ENCODE data around the gene EFCAB6. TPM values are rescaled to one million over a fixed set of nuclear protein-coding genes. Genes with fewer than 3 reads are reported as not detected.

The EFCAB6 gene
- total and polyA plus RNA-seq, 2 of the 4 experiments (the other 2 are of a cell fraction), result 0.44 to 1.1 TPM

DNA sequence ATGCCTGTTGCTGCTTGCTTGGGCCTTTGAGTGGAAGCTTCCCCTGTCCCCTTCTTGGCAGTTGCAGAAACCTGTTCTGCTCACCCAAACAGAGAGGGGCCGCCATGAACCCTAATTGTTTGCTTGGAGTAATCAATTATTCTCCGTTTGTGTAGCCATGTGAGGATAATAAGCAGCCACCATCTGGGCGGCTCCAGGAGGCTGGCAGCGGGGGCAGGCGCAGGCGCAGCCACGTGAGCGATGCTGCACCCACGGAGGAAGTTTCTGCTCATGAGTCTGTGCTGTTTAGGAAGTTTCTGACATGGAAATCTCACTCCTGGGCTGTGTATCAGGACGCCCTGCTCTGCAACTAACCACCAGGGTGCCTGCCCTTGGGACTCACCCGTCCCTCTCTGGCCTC, 310.2 kb downstream of the EFCAB6 start:
- H3K4me2 ChIP-seq (ENCODE audit: low read depth, low read length), result no peak overlapping the region
- H4K91ac ChIP-seq (ENCODE audit: insufficient read depth, low read depth, low read length), result no peak overlapping the region
- no peak overlapping the region for H2AFZ ChIP-seq (replicated peaks; ENCODE audit: low read length, poor library complexity)
- ATAC-seq (ENCODE audit: low read depth) (no peak), DNase-seq (no peak)
- H3K9ac ChIP-seq (ENCODE audit: low read depth, low read length), result no peak overlapping the region
- no peaks in the 10 kb centered on the region for H3K36me3 ChIP-seq (ENCODE audit: control insufficient read depth, insufficient read depth, low read length)
- H2BK15ac ChIP-seq (ENCODE audit: low read depth, low read length), result no peak overlapping the region
- no peak overlapping the region for H3K23ac ChIP-seq (ENCODE audit: low read depth, low read length)
- no peaks in the 10 kb centered on the region for H3K9me1 ChIP-seq (ENCODE audit: insufficient read depth, low read length)
- H2AK5ac ChIP-seq (ENCODE audit: low read depth, low read length), result no peak overlapping the region
- POLR2A ChIA-PET (ENCODE audit: unreplicated experiment), result no interaction called here
- intact Hi-C loops (cut with micrococcal nuclease), result no loop called here
- TF ChIP-seq NFE2L2 (IDR thresholded peaks at IDR 0.05; ENCODE audit: low read depth, low read length), result no peak
- TF ChIP-seq, protein P1, sequence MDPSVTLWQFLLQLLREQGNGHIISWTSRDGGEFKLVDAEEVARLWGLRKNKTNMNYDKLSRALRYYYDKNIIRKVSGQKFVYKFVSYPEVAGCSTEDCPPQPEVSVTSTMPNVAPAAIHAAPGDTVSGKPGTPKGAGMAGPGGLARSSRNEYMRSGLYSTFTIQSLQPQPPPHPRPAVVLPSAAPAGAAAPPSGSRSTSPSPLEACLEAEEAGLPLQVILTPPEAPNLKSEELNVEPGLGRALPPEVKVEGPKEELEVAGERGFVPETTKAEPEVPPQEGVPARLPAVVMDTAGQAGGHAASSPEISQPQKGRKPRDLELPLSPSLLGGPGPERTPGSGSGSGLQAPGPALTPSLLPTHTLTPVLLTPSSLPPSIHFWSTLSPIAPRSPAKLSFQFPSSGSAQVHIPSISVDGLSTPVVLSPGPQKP (IDR thresholded peaks at IDR 0.05; ENCODE audit: borderline replicate concordance, low read depth, low read length), result no peak
- TF ChIP-seq MXI1 (IDR thresholded peaks at IDR 0.05; ENCODE audit: borderline replicate concordance, low read depth, low read length), result no peak
- no peak for TF ChIP-seq MAZ (IDR thresholded peaks at IDR 0.05; ENCODE audit: borderline replicate concordance, low read depth, low read length)
- H3K4me1 ChIP-seq (ENCODE audit: control insufficient read depth, insufficient read depth, low read length), result no peaks in the 10 kb centered on the region
- CTCF ChIA-PET, result no interaction called here
- BruUV-seq (replicated peaks), result no TSS peak
- no peaks in the 10 kb centered on the region for H3K27me3 ChIP-seq (ENCODE audit: control insufficient read depth, insufficient read depth, low read length)
- H4K20me1 ChIP-seq (ENCODE audit: insufficient read depth, low read length), result no peaks in the 10 kb centered on the region
- no peak overlapping the region for H3K27ac ChIP-seq (ENCODE audit: insufficient read depth, low read length)
- no peak overlapping the region for H3K4ac ChIP-seq (ENCODE audit: low read depth, low read length)
- H2AK9ac ChIP-seq (replicated peaks; ENCODE audit: low read depth, low read length, poor library complexity), result no peak overlapping the region
- in situ Hi-C loops (cut with MboI; ENCODE audit: low sequenced_read_pairs), result no loop called here
- 63% methylated on average over 9 of the region's 11 CpGs; no CpG with 5 or more reads in 1 of the 2 experiments for WGBS, 2 experiments (ENCODE audit: extremely low coverage in 2 of 2, insufficient read length in 1 of 2)
- no peak overlapping the region for H4K5ac ChIP-seq (ENCODE audit: low read depth, low read length)
- H2BK20ac ChIP-seq (ENCODE audit: low read depth, low read length), result no peak overlapping the region
- peaks cover 30% of the 10 kb centered on the region for H3K9me3 ChIP-seq (ENCODE audit: control insufficient read depth, insufficient read depth, low read length)
- H3K56ac ChIP-seq (ENCODE audit: extremely low read depth, insufficient read depth, low read length), result no peak overlapping the region
- no peaks in the 10 kb centered on the region for H3K79me1 ChIP-seq (ENCODE audit: low read depth in 1 of 2, low read length in 2 of 2)
- no peak overlapping the region for H3K4me3 ChIP-seq (ENCODE audit: insufficient read depth, low read depth, low read length)
- dilution Hi-C loops (cut with HindIII; ENCODE audit: low sequenced_read_pairs, unreplicated experiment), result no loop called here
- no peak overlapping the region for H2BK120ac ChIP-seq (ENCODE audit: low read depth, low read length)
- H4K8ac ChIP-seq (ENCODE audit: low read depth in 2 of 2, low read length in 2 of 2), result no peak overlapping the region
- no peak overlapping the region for H2BK5ac ChIP-seq (ENCODE audit: low read depth, low read length, poor library complexity, severe bottlenecking)
- no peak overlapping the region for H3K14ac ChIP-seq (replicated peaks; ENCODE audit: low read depth, low read length)
- H3K18ac ChIP-seq (ENCODE audit: low read depth, low read length), result no peak overlapping the region
